GM13976 (cell line): ENCODE results near the gene TRPM2.

Experiments
- DNase-seq: peaks from one replicate; pipeline ENCODE4 v3.0.0; 2012; ENCODE audit warnings: low spot score
- in situ Hi-C: fragments of 300-500 bp; cut with MboI; formaldehyde crosslinking; loops from one replicate; pipeline ENCODE4 v1.12.0; 2022; ENCODE audit warnings: low sequenced_read_pairs, mixed read lengths, inconsistent platforms; ENCODE audit not compliant: unreplicated experiment
- TF ChIP-seq, protein P1 (sequence below): IDR thresholded peaks from 2 replicates; pipeline ENCODE4 v1.5.1; 2012; ENCODE audit warnings: borderline replicate concordance, mild to moderate bottlenecking; ENCODE audit not compliant: insufficient read depth; ENCODE audit errors: extremely low read depth, missing control alignments, control extremely low read depth

The TRPM2 gene

GRCh38 chr21:44370027-44370735 lies 16.8 kb downstream of the TRPM2 start:
- peak; percentile 44 for DNase-seq
- in situ Hi-C loops: loop anchor here (25.0 kb wide), 1 partner anchor 92 kb away; the partner anchor contains the start of gene LRRC3
- TF ChIP-seq, protein P1, sequence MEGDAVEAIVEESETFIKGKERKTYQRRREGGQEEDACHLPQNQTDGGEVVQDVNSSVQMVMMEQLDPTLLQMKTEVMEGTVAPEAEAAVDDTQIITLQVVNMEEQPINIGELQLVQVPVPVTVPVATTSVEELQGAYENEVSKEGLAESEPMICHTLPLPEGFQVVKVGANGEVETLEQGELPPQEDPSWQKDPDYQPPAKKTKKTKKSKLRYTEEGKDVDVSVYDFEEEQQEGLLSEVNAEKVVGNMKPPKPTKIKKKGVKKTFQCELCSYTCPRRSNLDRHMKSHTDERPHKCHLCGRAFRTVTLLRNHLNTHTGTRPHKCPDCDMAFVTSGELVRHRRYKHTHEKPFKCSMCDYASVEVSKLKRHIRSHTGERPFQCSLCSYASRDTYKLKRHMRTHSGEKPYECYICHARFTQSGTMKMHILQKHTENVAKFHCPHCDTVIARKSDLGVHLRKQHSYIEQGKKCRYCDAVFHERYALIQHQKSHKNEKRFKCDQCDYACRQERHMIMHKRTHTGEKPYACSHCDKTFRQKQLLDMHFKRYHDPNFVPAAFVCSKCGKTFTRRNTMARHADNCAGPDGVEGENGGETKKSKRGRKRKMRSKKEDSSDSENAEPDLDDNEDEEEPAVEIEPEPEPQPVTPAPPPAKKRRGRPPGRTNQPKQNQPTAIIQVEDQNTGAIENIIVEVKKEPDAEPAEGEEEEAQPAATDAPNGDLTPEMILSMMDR: no peak

DNA sequence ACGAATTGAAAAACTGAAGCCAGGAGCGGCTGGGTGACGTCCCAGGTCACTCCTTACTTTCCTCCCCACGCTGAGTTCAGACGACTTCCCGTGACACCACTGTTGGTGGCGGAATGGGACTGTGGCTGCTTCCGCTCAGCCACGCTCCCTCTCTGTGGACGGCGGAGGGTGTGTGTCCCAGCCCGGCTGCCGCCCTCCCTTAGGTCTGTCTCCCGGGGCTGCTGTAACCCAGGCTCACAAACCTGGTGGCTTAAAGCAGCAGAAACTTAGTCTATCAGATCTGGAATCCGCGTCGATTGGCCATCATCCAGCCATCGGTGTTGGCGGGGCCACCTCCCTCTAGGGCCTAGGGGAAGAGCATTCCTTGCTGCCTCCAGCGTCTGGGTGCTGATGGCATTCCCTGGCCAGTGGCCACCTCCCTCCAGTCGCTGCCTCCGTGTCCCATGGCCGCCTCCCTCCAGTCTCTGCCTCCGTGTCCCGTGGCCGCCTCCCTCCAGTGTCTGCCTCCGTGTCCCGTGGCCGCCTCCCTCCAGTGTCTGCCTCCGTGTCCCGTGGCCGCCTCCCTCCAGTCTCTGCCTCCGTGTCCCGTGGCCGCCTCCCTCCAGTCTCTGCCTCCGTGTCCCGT lies 17.5 kb downstream of the TRPM2 start:
- TF ChIP-seq, protein P1: no peak
- in situ Hi-C loops: loop anchor here (25.0 kb wide), 1 partner anchor 91 kb away; the partner anchor contains the start of gene LRRC3
- peak; percentile 23 for DNase-seq

DNA sequence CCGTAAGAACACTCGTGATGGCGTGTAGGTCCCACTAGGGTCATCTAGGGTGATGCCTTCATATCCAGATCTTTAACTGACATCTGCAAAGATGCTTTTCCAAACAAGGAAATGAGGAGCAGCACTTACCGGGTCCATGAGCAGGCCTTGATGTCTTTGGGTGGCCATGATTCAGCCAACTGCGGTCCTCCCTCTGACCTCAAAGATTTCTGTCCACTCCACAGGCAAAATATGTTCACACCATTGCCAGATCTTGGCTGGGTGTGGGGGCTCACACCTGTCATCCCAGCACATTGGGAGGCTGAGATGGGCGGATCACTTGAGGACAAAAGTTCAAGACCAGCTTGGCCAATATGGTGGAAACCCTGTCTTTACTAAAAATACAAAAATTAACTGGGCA lies 18.2 kb downstream of the TRPM2 start:
- TF ChIP-seq, protein P1: no peak
- in situ Hi-C loops: loop anchor here (25.0 kb wide), 1 partner anchor 91 kb away; the partner anchor contains the start of gene LRRC3
- DNase-seq: no peak

GRCh38 chr21:44372616-44373015 lies 19.2 kb downstream of the TRPM2 start:
- no peak for DNase-seq
- in situ Hi-C loops: loop anchor here (25.0 kb wide), 1 partner anchor 90 kb away; the partner anchor contains the start of gene LRRC3
- TF ChIP-seq, protein P1: no peak

DNA sequence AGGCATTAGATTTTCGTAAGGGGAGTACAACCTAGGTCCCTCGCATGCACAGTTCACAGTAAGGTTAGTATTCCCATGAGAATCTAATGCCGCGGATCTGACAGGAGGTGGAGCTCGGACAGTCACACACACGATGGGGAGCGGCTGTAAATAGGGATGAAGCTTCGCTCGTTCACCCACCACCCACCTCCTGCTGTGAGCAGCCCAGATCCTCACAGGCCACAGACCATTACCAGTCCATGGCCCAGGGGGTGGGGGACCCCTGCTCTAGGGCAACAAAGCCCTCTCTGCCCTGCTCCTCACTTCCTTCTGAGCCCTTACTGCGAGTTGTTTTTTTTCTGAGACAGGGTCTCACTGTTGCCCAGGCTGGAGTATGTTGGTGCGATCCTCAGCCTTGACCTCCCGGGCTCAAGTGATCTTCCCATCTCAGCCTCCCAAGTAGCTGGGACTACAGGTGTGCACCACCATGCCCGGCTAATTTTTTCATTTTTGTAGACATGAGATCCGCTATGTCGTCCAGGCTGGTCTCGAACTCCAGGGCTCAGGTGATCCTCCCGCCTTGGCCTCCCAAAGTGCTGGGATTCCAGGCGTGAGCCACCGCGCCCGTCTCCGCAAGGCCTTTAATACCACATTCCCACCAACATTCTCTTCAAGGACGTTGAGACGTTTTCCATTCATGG lies 21.3 kb downstream of the TRPM2 start:
- TF ChIP-seq, protein P1: no peak
- in situ Hi-C loops: loop anchor here (25.0 kb wide), 1 partner anchor 88 kb away; the partner anchor contains the start of gene LRRC3
- no peak for DNase-seq

GRCh38 chr21:44375281-44375651 lies 21.8 kb downstream of the TRPM2 start:
- peak; percentile 41 for DNase-seq
- in situ Hi-C loops: no loop called here
- TF ChIP-seq, protein P1: no peak
